ENCODE measurements around the gene PRAME. TPM values are rescaled to one million over a fixed set of nuclear protein-coding genes. Genes with fewer than 3 reads are reported as not detected.

PRAME gene
- total and polyA plus RNA-seq, 2 experiments from 2014 or later: not detected

DNA sequence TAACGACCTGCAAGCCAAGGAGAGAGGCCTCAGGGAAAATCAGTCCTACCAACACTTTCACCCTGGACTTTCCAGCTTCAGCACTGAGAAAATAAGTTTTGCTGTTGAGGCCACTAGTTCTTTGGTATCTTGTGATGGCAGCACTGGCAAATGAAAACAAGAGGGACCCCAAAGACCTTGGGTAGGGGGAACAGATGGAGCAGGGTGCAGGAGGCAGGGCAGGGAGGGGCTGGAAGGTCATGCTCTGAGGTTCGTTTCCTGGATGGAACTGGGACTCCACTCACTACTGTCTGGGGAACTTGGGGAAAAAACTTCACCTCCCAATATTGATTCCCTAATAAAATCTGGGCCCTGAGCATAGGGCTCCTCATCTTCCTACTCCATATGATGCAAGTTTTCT lies 34.2 kb upstream of the PRAME start:
- H3K4me1 ChIP-seq (ENCODE audit: insufficient read depth): no peaks in the 10 kb centered on the region
- TF ChIP-seq ETS1 (IDR thresholded peaks at IDR 0.05) (no peak), CREB1 (CRISPR knock-in tag; IDR thresholded peaks at IDR 0.05; ENCODE audit: low read depth) (no peak), NANOG (IDR thresholded peaks at IDR 0.05; ENCODE audit: borderline replicate concordance) (no peak), POLR2AphosphoS5 (IDR thresholded peaks at IDR 0.05; ENCODE audit: low read depth) (no peak), ZNF114 (CRISPR knock-in tag; IDR thresholded peaks at IDR 0.05) (no peak), ZNF331 (CRISPR knock-in tag; IDR thresholded peaks at IDR 0.05; ENCODE audit: low read depth) (no peak), JUNB (IDR thresholded peaks at IDR 0.05; ENCODE audit: unreplicated experiment) (no peak), EZH2phosphoT487 (IDR thresholded peaks at IDR 0.05; ENCODE audit: unreplicated experiment) (no peak), EZH2 (IDR thresholded peaks at IDR 0.05; ENCODE audit: low read depth, unreplicated experiment) (no peak), STAT1 (IDR thresholded peaks at IDR 0.05; ENCODE audit: unreplicated experiment) (no peak)
- TF ChIP-seq, protein P1, sequence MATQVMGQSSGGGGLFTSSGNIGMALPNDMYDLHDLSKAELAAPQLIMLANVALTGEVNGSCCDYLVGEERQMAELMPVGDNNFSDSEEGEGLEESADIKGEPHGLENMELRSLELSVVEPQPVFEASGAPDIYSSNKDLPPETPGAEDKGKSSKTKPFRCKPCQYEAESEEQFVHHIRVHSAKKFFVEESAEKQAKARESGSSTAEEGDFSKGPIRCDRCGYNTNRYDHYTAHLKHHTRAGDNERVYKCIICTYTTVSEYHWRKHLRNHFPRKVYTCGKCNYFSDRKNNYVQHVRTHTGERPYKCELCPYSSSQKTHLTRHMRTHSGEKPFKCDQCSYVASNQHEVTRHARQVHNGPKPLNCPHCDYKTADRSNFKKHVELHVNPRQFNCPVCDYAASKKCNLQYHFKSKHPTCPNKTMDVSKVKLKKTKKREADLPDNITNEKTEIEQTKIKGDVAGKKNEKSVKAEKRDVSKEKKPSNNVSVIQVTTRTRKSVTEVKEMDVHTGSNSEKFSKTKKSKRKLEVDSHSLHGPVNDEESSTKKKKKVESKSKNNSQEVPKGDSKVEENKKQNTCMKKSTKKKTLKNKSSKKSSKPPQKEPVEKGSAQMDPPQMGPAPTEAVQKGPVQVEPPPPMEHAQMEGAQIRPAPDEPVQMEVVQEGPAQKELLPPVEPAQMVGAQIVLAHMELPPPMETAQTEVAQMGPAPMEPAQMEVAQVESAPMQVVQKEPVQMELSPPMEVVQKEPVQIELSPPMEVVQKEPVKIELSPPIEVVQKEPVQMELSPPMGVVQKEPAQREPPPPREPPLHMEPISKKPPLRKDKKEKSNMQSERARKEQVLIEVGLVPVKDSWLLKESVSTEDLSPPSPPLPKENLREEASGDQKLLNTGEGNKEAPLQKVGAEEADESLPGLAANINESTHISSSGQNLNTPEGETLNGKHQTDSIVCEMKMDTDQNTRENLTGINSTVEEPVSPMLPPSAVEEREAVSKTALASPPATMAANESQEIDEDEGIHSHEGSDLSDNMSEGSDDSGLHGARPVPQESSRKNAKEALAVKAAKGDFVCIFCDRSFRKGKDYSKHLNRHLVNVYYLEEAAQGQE (IDR thresholded peaks at IDR 0.05; ENCODE audit: unreplicated experiment): no peak
- TF ChIP-seq, protein P2, sequence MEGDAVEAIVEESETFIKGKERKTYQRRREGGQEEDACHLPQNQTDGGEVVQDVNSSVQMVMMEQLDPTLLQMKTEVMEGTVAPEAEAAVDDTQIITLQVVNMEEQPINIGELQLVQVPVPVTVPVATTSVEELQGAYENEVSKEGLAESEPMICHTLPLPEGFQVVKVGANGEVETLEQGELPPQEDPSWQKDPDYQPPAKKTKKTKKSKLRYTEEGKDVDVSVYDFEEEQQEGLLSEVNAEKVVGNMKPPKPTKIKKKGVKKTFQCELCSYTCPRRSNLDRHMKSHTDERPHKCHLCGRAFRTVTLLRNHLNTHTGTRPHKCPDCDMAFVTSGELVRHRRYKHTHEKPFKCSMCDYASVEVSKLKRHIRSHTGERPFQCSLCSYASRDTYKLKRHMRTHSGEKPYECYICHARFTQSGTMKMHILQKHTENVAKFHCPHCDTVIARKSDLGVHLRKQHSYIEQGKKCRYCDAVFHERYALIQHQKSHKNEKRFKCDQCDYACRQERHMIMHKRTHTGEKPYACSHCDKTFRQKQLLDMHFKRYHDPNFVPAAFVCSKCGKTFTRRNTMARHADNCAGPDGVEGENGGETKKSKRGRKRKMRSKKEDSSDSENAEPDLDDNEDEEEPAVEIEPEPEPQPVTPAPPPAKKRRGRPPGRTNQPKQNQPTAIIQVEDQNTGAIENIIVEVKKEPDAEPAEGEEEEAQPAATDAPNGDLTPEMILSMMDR (conservative IDR thresholded peaks at IDR 0.05; ENCODE audit: low read depth in 2 of 2): no peak
- TF ChIP-seq, protein P3, sequence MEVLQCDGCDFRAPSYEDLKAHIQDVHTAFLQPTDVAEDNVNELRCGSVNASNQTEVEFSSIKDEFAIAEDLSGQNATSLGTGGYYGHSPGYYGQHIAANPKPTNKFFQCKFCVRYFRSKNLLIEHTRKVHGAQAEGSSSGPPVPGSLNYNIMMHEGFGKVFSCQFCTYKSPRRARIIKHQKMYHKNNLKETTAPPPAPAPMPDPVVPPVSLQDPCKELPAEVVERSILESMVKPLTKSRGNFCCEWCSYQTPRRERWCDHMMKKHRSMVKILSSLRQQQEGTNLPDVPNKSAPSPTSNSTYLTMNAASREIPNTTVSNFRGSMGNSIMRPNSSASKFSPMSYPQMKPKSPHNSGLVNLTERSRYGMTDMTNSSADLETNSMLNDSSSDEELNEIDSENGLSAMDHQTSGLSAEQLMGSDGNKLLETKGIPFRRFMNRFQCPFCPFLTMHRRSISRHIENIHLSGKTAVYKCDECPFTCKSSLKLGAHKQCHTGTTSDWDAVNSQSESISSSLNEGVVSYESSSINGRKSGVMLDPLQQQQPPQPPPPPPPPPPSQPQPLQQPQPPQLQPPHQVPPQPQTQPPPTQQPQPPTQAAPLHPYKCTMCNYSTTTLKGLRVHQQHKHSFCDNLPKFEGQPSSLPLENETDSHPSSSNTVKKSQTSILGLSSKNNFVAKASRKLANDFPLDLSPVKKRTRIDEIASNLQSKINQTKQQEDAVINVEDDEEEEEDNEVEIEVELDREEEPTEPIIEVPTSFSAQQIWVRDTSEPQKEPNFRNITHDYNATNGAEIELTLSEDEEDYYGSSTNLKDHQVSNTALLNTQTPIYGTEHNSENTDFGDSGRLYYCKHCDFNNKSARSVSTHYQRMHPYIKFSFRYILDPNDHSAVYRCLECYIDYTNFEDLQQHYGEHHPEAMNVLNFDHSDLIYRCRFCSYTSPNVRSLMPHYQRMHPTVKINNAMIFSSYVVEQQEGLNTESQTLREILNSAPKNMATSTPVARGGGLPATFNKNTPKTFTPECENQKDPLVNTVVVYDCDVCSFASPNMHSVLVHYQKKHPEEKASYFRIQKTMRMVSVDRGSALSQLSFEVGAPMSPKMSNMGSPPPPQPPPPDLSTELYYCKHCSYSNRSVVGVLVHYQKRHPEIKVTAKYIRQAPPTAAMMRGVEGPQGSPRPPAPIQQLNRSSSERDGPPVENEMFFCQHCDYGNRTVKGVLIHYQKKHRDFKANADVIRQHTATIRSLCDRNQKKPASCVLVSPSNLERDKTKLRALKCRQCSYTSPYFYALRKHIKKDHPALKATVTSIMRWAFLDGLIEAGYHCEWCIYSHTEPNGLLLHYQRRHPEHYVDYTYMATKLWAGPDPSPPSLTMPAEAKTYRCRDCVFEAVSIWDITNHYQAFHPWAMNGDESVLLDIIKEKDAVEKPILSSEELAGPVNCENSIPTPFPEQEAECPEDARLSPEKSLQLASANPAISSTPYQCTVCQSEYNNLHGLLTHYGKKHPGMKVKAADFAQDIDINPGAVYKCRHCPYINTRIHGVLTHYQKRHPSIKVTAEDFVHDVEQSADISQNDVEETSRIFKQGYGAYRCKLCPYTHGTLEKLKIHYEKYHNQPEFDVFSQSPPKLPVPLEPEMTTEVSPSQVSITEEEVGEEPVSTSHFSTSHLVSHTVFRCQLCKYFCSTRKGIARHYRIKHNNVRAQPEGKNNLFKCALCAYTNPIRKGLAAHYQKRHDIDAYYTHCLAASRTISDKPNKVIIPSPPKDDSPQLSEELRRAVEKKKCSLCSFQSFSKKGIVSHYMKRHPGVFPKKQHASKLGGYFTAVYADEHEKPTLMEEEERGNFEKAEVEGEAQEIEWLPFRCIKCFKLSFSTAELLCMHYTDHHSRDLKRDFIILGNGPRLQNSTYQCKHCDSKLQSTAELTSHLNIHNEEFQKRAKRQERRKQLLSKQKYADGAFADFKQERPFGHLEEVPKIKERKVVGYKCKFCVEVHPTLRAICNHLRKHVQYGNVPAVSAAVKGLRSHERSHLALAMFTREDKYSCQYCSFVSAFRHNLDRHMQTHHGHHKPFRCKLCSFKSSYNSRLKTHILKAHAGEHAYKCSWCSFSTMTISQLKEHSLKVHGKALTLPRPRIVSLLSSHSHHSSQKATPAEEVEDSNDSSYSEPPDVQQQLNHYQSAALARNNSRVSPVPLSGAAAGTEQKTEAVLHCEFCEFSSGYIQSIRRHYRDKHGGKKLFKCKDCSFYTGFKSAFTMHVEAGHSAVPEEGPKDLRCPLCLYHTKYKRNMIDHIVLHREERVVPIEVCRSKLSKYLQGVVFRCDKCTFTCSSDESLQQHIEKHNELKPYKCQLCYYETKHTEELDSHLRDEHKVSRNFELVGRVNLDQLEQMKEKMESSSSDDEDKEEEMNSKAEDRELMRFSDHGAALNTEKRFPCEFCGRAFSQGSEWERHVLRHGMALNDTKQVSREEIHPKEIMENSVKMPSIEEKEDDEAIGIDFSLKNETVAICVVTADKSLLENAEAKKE (CRISPR knock-in tag; IDR thresholded peaks at IDR 0.05): no peak
- H3K4me3 ChIP-seq: no peak overlapping the region
- H3K27ac Mint-ChIP-seq: no peak overlapping the region
- no peak overlapping the region for H3K4me2 ChIP-seq
- H3K4me3 Mint-ChIP-seq: no peak overlapping the region
- H3K4me1 Mint-ChIP-seq: peaks cover 10% of the 10 kb centered on the region
- DNase-seq (ENCODE audit: low spot score): no peak
- H4K20me1 ChIP-seq (replicated peaks; ENCODE audit: insufficient read depth): no peaks in the 10 kb centered on the region
- no peak for ATAC-seq
- H3K27ac ChIP-seq (ENCODE audit: low read depth): no peak overlapping the region
- H3K36me3 Mint-ChIP-seq (ENCODE audit: low read depth): no peaks in the 10 kb centered on the region
- H3K27me3 Mint-ChIP-seq (ENCODE audit: insufficient read depth, low read depth, poor library complexity): peaks cover 64% of the 10 kb centered on the region
- no peaks in the 10 kb centered on the region for H3K9me3 Mint-ChIP-seq
- no peaks in the 10 kb centered on the region for H3K79me2 ChIP-seq (replicated peaks; ENCODE audit: insufficient read depth)
- H3K9me2 ChIP-seq (ENCODE audit: insufficient read depth): no peaks in the 10 kb centered on the region
- H3K36me3 ChIP-seq (ENCODE audit: insufficient read depth): no peaks in the 10 kb centered on the region
- H3K27me3 ChIP-seq (ENCODE audit: insufficient read depth): peaks cover 97% of the 10 kb centered on the region
- no peaks in the 10 kb centered on the region for H3F3A ChIP-seq (replicated peaks; ENCODE audit: low read depth)
- no peak overlapping the region for H2AFZ ChIP-seq
